Tibial artery (tissue), 4 donors: ENCODE measurements around the gene FYTTD1.

Source experiments
- DNase-seq, 2 donors: peaks; one replicate each; pipeline ENCODE4 v3.0.0-alpha.2; 2019
- H3K27ac ChIP-seq, 2 donors: fragments of 200-600 bp; sonication (generic) in 1 of 2; 1 replicate in 1 of 2; 2 replicates in 1 of 2; pipeline ENCODE4 v1.5.1; 2018 to 2019; ENCODE audit warnings: mild to moderate bottlenecking in 1 of 2
- H3K27me3 ChIP-seq, 2 donors: fragments of 200-600 bp; sonication (generic) in 1 of 2; one replicate each; pipeline versions ENCODE4 v1.5.1 to v1.6.0; 2016 to 2019
- H3K36me3 ChIP-seq, 3 donors: fragments of 200-600 bp; sonication (generic) in 2 of 3; one replicate each; pipeline ENCODE4 v1.5.1; 2016 to 2019; ENCODE audit warnings: mild to moderate bottlenecking in 2 of 3
- H3K4me1 ChIP-seq, 4 donors: fragments of 200-600 bp; sonication (generic) in 2 of 4; 1 replicate in 3 of 4; 2 replicates in 1 of 4; pipeline ENCODE4 v1.5.1; 2016 to 2019
- H3K4me3 ChIP-seq, 2 donors: fragments of 200-600 bp; sonication (generic) in 1 of 2; 1 replicate in 1 of 2; 2 replicates in 1 of 2; pipeline ENCODE4 v1.5.1; 2018 to 2019; ENCODE audit warnings: mild to moderate bottlenecking in 2 of 2
- H3K9me3 ChIP-seq, 3 donors: fragments of 200-600 bp; sonication (generic) in 1 of 3; one replicate each; pipeline ENCODE4 v1.5.1; 2016 to 2019
- intact Hi-C: fragments of 100-400 bp; cut with DNase I; formaldehyde crosslinking; loops from one replicate; pipeline ENCODE4 v1.15.0; 2023; ENCODE audit warnings: low total_unique reads
- TF ChIP-seq, protein P1 (sequence below), 2 experiments: fragments of 200-600 bp in 1 of 2; fragments of 450-650 bp in 1 of 2; IDR thresholded peaks; one replicate each; pipeline ENCODE4 v1.5.1; 2017 to 2019; ENCODE audit warnings: antibody characterized with exemption in 2 of 2, mild to moderate bottlenecking in 1 of 2, moderate library complexity in 1 of 2

Gene FYTTD1

DNA sequence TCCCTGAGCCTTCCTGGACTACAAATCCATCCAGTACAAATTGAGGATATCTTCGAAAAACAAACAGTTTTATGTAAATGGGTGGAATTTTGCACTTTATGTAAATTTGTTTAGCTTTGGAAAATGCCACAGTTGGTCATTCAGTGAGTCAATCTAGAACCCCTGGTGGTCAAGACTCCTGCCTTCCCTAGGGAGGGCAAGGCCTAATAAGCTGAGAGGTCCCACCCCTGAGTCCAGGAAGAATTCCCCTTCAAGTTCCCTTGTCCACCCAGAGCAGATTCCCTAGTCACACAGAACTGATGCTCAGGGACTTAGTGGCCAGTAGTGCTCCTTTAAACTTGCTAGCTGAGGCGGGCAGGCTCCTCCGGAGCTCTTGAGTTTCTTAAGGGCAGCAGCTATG is 6.9 kb upstream of the FYTTD1 start:
- Histone ChIP-seq H3K27ac (no peak overlapping the region), H3K4me3 (no peak overlapping the region), H3K27me3 (no peaks in the 10 kb centered on the region), H3K4me1 (peaks cover 0 to 2% (median under 1%) of the 10 kb centered on the region in 4 donors), H3K9me3 (no peaks in the 10 kb centered on the region), H3K36me3 (no peaks in the 10 kb centered on the region)
- intact Hi-C loops: no loop called here
- DNase-seq: no peak
- TF ChIP-seq, protein P1, sequence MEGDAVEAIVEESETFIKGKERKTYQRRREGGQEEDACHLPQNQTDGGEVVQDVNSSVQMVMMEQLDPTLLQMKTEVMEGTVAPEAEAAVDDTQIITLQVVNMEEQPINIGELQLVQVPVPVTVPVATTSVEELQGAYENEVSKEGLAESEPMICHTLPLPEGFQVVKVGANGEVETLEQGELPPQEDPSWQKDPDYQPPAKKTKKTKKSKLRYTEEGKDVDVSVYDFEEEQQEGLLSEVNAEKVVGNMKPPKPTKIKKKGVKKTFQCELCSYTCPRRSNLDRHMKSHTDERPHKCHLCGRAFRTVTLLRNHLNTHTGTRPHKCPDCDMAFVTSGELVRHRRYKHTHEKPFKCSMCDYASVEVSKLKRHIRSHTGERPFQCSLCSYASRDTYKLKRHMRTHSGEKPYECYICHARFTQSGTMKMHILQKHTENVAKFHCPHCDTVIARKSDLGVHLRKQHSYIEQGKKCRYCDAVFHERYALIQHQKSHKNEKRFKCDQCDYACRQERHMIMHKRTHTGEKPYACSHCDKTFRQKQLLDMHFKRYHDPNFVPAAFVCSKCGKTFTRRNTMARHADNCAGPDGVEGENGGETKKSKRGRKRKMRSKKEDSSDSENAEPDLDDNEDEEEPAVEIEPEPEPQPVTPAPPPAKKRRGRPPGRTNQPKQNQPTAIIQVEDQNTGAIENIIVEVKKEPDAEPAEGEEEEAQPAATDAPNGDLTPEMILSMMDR (IDR thresholded peaks at IDR 0.05): no peak

DNA sequence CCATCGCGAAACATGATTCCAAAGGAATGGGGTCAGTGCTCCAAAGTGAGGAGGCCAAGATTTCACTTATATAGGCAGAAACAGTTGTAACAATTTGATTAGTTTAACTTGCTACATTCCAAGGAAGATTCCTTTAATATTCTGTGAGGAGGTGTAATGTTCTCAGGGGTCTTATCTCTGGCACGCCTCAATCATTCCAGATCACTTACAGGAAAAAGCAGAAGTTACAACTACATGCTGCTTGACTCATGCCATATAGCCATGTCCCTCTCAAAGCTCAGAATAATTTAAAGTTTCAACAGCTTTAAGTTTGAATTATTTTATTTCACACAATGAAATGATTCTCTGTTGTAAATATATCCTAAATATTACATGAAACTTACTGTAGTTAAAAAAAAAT is 3.5 kb upstream of the FYTTD1 start:
- intact Hi-C loops: no loop called here
- H3K27me3 ChIP-seq: no peaks in the 10 kb centered on the region
- H3K4me3 ChIP-seq: no peak overlapping the region
- no peak for DNase-seq
- TF ChIP-seq, protein P1 (IDR thresholded peaks at IDR 0.05): no peak
- H3K36me3 ChIP-seq: no peaks in the 10 kb centered on the region
- H3K9me3 ChIP-seq: no peaks in the 10 kb centered on the region
- H3K4me1 ChIP-seq: peaks cover 0 to 13% (median 8%) of the 10 kb centered on the region in 4 donors
- no peak overlapping the region for H3K27ac ChIP-seq

DNA sequence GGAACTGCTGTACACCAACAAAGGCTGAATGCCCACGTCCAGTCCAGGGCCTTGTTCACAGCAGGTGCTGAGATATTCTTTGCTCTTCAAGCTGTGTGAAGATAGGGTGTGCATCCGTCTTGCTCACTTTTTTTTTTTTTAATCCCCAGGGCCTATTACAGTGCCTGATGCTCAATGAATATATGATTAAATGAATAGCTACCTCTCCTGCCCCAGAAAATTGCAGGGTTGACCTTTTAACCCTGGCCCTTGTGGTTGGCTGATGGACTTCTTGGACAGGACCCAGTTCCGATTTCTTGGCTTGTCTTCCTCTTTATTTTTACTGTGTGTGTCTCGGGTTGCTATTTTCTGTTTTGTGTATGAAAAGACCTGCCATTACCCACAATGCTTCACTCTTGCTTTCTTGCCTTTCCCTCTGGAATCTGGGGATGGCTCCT is 2.9 kb upstream of the FYTTD1 start:
- no peak overlapping the region for H3K27ac ChIP-seq
- intact Hi-C loops: no loop called here

DNA sequence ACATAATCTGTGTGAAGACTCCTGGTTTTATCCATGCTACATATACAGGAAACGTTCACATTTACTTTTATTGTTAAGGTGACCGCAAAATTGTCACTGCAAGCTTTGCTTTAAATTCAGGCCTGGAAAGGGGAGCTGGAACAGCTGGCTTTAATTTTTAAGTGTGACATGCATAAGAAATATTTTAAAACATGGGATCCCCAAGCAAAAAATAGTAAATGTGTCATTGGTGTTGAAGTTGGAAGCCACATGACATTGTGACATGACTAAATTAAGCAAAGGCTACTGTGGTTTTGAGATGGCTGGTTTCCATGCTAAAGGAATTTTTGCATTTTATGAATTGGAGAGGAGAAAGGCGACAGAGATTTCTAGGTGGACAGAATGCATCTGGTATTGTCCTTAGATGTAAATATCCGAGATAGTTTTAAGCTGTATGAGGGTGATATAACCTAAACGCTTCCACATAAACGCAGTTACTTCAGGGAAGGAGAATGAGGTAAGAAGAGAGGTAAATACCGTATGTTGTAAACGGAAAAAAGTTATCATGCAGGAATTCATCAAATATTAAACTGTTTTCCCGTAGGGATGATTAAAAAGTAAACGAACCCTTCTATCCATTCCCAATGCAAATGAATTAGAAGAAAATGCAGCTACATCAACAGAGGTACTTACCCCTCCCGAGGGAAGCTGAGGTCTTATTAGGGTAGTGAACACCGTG is 927 bp upstream of the FYTTD1 start:
- Histone ChIP-seq H3K36me3 (no peaks in the 10 kb centered on the region), H3K9me3 (no peaks in the 10 kb centered on the region), H3K27ac (peak overlapping the region; percentile 92 to 99), H3K4me3 (peak overlapping the region; percentile 76 to 94), H3K4me1 (peaks cover 0 to 31% (median 17%) of the 10 kb centered on the region in 4 donors), H3K27me3 (no peaks in the 10 kb centered on the region)
- TF ChIP-seq, protein P1 (IDR thresholded peaks at IDR 0.05): no peak
- DNase-seq: no peak
- intact Hi-C loops: no loop called here

More for the DNA sequence above, 2.9 kb upstream of the FYTTD1 start:
- TF ChIP-seq, protein P1 (IDR thresholded peaks at IDR 0.05): no peak
- DNase-seq: no peak
- H3K9me3 ChIP-seq: no peaks in the 10 kb centered on the region
- H3K4me3 ChIP-seq: no peak overlapping the region
- H3K4me1 ChIP-seq: peaks cover 0 to 19% (median 12%) of the 10 kb centered on the region in 4 donors
- no peaks in the 10 kb centered on the region for H3K27me3 ChIP-seq
- no peaks in the 10 kb centered on the region for H3K36me3 ChIP-seq

DNA sequence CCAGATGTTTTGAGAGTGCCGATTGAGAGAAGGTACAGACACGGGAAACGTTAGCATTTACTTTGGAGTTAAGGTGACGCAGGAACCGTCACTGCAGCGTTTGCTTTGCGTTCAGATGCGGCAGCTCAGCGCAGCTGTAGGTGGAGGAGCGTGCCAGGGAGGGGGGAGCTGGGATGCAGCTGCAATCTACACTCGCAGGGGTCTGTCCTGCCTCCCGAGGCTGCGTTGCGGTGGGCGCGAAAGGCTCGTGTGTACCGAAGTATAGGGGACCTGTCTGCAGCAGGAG is 425 bp upstream of the FYTTD1 start:
- H3K27me3 ChIP-seq: no peaks in the 10 kb centered on the region
- H3K4me3 ChIP-seq: peak overlapping the region; percentile 76 to 94
- TF ChIP-seq, protein P1 (IDR thresholded peaks at IDR 0.05): no peak
- H3K27ac ChIP-seq: peak overlapping the region; percentile 92 to 99
- no peaks in the 10 kb centered on the region for H3K36me3 ChIP-seq
- H3K4me1 ChIP-seq: peaks cover 0 to 31% (median 17%) of the 10 kb centered on the region in 4 donors
- intact Hi-C loops: no loop called here
- H3K9me3 ChIP-seq: no peaks in the 10 kb centered on the region
- DNase-seq: no peak
